Activated CD4-positive, alpha-beta T cell treated with anti-CD3 and anti-CD28 coated beads, Interleukin-2, amount 10 ng/mL, durations not matched to agents 24 days and 14 days (primary cell): ENCODE results near the gene CRY2. TPM values are rescaled to one million over a fixed set of nuclear protein-coding genes. Genes with fewer than 3 reads are reported as not detected.

Experiments used
- DNase-seq: peaks from one replicate; pipeline ENCODE4 v3.0.0; 2022
- H3K27ac Mint-ChIP-seq: one replicate; pipeline ENCODE4 v1.8.0; 2022; ENCODE audit warnings: mild to moderate bottlenecking, mixed read lengths
- H3K27me3 Mint-ChIP-seq: one replicate; pipeline ENCODE4 v1.8.0; 2022; ENCODE audit warnings: mixed read lengths
- H3K36me3 Mint-ChIP-seq: one replicate; pipeline ENCODE4 v1.8.0; 2022; ENCODE audit warnings: low read depth, mild to moderate bottlenecking, mixed read lengths
- H3K4me1 Mint-ChIP-seq: one replicate; pipeline ENCODE4 v1.8.0; 2021; ENCODE audit warnings: mixed read lengths
- H3K4me3 Mint-ChIP-seq: one replicate; pipeline ENCODE4 v1.8.0; 2022; ENCODE audit warnings: mild to moderate bottlenecking, moderate library complexity, mixed read lengths
- H3K9me3 Mint-ChIP-seq: one replicate; pipeline ENCODE4 v1.8.0; 2021; ENCODE audit warnings: mixed read lengths
- intact Hi-C: fragments of 100-400 bp; cut with micrococcal nuclease; formaldehyde crosslinking; loops from one replicate; pipeline ENCODE4 v1.15.1; 2023
- total RNA-seq: library from RNA; stranded (reverse); gene quantifications from 2 replicates; pipeline ENCODE4 v1.2.3, GENCODE V29; 2022

The CRY2 gene
- total RNA-seq, 1 donor from 2014 or later, result 22.5 TPM

- H3K27ac Mint-ChIP-seq, result no peak overlapping the region
- no peak overlapping the region for H3K4me3 Mint-ChIP-seq
- H3K9me3 Mint-ChIP-seq, result no peaks in the 10 kb centered on the region
- intact Hi-C loops, result no loop called here
- no peaks in the 10 kb centered on the region for H3K4me1 Mint-ChIP-seq
- H3K36me3 Mint-ChIP-seq, result peaks cover 39% of the 10 kb centered on the region
- no peaks in the 10 kb centered on the region for H3K27me3 Mint-ChIP-seq
- DNase-seq, result no peak
Observed at GRCh38 chr11:45860764-45861510, 13.7 kb downstream of the CRY2 start.

- peaks cover 38% of the 10 kb centered on the region for H3K36me3 Mint-ChIP-seq
Observed at GRCh38 chr11:45864041-45864440, 16.8 kb downstream of the CRY2 start.

GRCh38 chr11:45869551-45869950 is 22.3 kb downstream of the CRY2 start:
- H3K27ac Mint-ChIP-seq, result no peak overlapping the region
- intact Hi-C loops, result no loop called here
- no peaks in the 10 kb centered on the region for H3K9me3 Mint-ChIP-seq
- H3K36me3 Mint-ChIP-seq, result peaks cover 39% of the 10 kb centered on the region
- H3K4me1 Mint-ChIP-seq, result no peaks in the 10 kb centered on the region
- no peaks in the 10 kb centered on the region for H3K27me3 Mint-ChIP-seq
- DNase-seq, result no peak
- no peak overlapping the region for H3K4me3 Mint-ChIP-seq

More at GRCh38 chr11:45864041-45864440, 16.8 kb downstream of the CRY2 start:
- Mint-ChIP-seq H3K9me3 (no peaks in the 10 kb centered on the region), H3K4me1 (no peaks in the 10 kb centered on the region), H3K27me3 (no peaks in the 10 kb centered on the region), H3K27ac (no peak overlapping the region), H3K4me3 (no peak overlapping the region)
- no peak for DNase-seq
- intact Hi-C loops, result no loop called here

DNA sequence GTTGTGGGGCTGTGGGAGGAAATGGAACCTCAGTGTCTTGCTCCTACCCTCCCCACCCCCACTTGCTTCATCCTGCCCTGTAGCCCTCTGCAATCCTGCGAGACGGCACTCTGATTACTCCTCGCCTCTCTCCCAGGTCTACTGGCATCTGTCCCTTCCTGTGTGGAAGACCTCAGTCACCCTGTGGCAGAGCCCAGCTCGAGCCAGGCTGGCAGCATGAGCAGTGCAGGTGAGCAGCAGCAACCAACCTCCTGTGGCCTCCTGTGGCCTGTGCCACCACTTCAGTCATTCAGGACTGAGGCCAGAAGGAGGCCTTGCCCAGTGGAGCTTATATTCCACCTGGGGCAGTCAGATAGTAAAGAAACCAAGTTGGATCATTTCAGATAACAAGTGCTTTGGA is 23.4 kb downstream of the CRY2 start:
- Mint-ChIP-seq H3K27ac (no peak overlapping the region), H3K4me3 (no peak overlapping the region), H3K9me3 (no peaks in the 10 kb centered on the region), H3K27me3 (no peaks in the 10 kb centered on the region), H3K36me3 (peaks cover 39% of the 10 kb centered on the region), H3K4me1 (no peaks in the 10 kb centered on the region)
- no peak for DNase-seq
- intact Hi-C loops, result no loop called here

- H3K36me3 Mint-ChIP-seq, result peaks cover 35% of the 10 kb centered on the region
- no peak overlapping the region for H3K27ac Mint-ChIP-seq
- H3K4me3 Mint-ChIP-seq, result no peak overlapping the region
- no peaks in the 10 kb centered on the region for H3K9me3 Mint-ChIP-seq
- DNase-seq, result no peak
- intact Hi-C loops, result no loop called here
- H3K27me3 Mint-ChIP-seq, result no peaks in the 10 kb centered on the region
- no peaks in the 10 kb centered on the region for H3K4me1 Mint-ChIP-seq
Observed at GRCh38 chr11:45871638-45872037, 24.4 kb downstream of the CRY2 start.

GRCh38 chr11:45872651-45873356 is 25.5 kb downstream of the CRY2 start:
- no peak overlapping the region for H3K4me3 Mint-ChIP-seq
- DNase-seq, result peak; percentile 76
- H3K9me3 Mint-ChIP-seq, result no peaks in the 10 kb centered on the region
- no peak overlapping the region for H3K27ac Mint-ChIP-seq
- no peaks in the 10 kb centered on the region for H3K27me3 Mint-ChIP-seq
- H3K4me1 Mint-ChIP-seq, result no peaks in the 10 kb centered on the region
- intact Hi-C loops, result no loop called here
- H3K36me3 Mint-ChIP-seq, result peaks cover 38% of the 10 kb centered on the region

DNA sequence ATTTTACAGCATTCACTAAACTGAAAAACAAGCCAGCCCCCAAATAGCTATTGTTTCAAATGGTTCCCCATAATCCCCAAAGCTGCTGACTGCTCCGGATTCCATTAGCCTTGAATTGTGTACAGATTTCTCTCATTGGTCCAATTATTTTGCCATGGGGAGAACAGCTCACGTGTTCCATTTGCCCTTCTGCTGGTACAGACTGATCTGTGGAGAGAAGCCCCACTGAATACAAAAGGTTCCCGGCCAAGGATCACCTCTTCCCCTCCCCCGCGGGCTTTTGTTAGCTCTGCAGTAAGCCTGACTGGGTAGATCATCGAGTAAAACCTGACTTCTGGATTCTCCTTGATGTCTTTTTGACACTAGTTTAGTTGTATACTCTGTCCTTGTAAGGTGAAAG is 29.1 kb downstream of the CRY2 start:
- no peaks in the 10 kb centered on the region for H3K9me3 Mint-ChIP-seq
- intact Hi-C loops, result no loop called here
- no peaks in the 10 kb centered on the region for H3K27me3 Mint-ChIP-seq
- H3K27ac Mint-ChIP-seq, result no peak overlapping the region
- no peaks in the 10 kb centered on the region for H3K4me1 Mint-ChIP-seq
- no peak overlapping the region for H3K4me3 Mint-ChIP-seq
- H3K36me3 Mint-ChIP-seq, result peaks cover 28% of the 10 kb centered on the region
- DNase-seq, result no peak

DNA sequence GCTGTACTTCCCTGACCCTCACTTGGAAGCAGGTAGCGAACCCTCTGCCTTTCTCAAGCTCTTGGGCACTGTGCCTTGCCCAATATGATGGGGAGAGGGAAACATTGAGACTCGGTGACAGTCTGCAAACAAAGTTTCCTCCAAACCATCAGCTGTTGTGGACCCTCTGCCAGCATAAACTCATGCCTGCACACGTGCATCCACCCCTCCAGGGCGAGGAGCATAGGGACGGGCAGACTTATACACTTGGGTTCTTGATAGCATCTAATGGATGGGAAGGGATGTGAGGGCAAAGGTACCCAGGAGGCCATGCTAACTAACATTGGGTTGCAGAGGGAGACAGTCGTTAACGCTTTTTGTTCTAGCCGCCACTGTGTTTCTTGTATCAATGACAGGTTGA is 29.9 kb downstream of the CRY2 start:
- Mint-ChIP-seq H3K27ac (no peak overlapping the region), H3K27me3 (no peaks in the 10 kb centered on the region), H3K4me3 (no peak overlapping the region), H3K4me1 (no peaks in the 10 kb centered on the region), H3K36me3 (peaks cover 26% of the 10 kb centered on the region), H3K9me3 (no peaks in the 10 kb centered on the region)
- intact Hi-C loops, result no loop called here
- no peak for DNase-seq

DNA sequence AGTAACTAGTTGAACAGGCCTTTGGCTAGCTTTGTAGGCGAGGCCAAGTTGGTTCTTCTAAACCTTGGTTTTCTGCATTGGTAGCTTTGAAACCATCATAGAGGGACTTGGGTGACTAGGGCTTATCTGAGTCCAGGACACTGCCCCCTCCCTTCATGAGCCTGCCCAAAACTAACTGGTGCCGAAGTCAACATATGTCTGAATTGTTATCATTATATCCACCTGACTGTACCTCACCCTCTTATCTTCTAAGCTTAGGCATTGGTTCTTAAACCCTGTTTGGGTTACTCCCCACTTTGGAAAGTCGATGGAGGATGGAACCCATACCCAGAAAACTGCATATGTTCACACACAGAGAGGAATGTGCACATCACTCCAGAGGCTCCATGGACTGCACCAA is 30.6 kb downstream of the CRY2 start:
- Mint-ChIP-seq H3K9me3 (no peaks in the 10 kb centered on the region), H3K27ac (no peak overlapping the region), H3K4me1 (no peaks in the 10 kb centered on the region), H3K36me3 (peaks cover 25% of the 10 kb centered on the region), H3K27me3 (no peaks in the 10 kb centered on the region), H3K4me3 (no peak overlapping the region)
- intact Hi-C loops, result no loop called here
- DNase-seq, result no peak

GRCh38 chr11:45879803-45880686 is 32.8 kb downstream of the CRY2 start:
- Mint-ChIP-seq H3K9me3 (no peaks in the 10 kb centered on the region), H3K27ac (no peak overlapping the region)

GRCh38 chr11:45880772-45881570 is 33.7 kb downstream of the CRY2 start:
- Mint-ChIP-seq H3K9me3 (no peaks in the 10 kb centered on the region), H3K27me3 (peaks cover 4% of the 10 kb centered on the region), H3K27ac (no peak overlapping the region), H3K36me3 (peaks cover 17% of the 10 kb centered on the region), H3K4me1 (peaks cover 6% of the 10 kb centered on the region), H3K4me3 (no peak overlapping the region)
- intact Hi-C loops, result no loop called here
- DNase-seq, result no peak

More at GRCh38 chr11:45879803-45880686, 32.8 kb downstream of the CRY2 start:
- Mint-ChIP-seq H3K4me1 (peaks cover 3% of the 10 kb centered on the region), H3K27me3 (peaks cover 3% of the 10 kb centered on the region), H3K36me3 (peaks cover 20% of the 10 kb centered on the region), H3K4me3 (no peak overlapping the region)
- DNase-seq, result no peak
- intact Hi-C loops, result no loop called here

DNA sequence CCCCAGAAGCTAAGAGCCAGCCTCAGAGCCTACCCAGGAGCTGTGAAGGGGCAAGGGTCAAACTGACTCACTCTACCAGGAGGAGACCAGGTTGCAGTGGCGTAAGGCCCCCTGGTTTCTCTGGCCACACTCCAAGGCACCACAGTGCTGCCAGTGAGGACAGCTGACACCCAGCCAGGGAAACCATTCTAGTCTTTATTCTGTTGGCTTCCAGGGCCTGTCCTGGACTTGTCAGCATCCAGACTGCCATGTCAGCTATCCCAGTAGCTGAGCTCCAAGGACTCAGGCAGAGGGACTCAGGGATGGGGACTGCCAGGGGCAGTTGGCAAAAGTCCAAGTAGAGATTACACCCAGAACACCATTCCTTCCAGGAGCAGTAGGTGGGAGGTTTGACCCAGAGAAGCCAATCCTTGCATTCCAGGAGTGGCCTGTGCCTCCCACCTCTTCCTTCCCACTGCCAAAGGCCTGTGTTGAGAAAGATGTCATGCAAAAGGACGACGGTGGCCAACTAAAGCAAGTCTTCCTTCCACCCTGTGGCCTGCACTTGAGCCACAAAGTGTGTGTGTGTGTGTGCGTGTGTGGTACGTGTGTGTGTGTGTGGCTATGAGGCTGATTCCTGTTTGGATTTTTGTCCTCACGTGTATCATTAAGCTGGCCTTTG is 34.6 kb downstream of the CRY2 start:
- intact Hi-C loops, result no loop called here
- Mint-ChIP-seq H3K27ac (no peak overlapping the region), H3K9me3 (no peaks in the 10 kb centered on the region), H3K27me3 (peaks cover 4% of the 10 kb centered on the region), H3K4me3 (no peak overlapping the region), H3K4me1 (peaks cover 6% of the 10 kb centered on the region), H3K36me3 (peaks cover 13% of the 10 kb centered on the region)
- DNase-seq, result no peak
